Type B pancreatic cell (in vitro differentiated cells): ENCODE results near the gene CDHR3. TPM values are rescaled to one million over a fixed set of nuclear protein-coding genes. Genes with fewer than 3 reads are reported as not detected.

ENCODE experiments used
- DNase-seq: peaks from one replicate; pipeline ENCODE4 v3.0.0; 2021; ENCODE audit warnings: mixed read lengths; ENCODE audit not compliant: unreplicated experiment; ENCODE audit errors: extremely low spot score
- H3K27ac Mint-ChIP-seq: 2 replicates; pipeline ENCODE4 v1.8.0; 2021; ENCODE audit warnings: mild to moderate bottlenecking, mixed read lengths
- H3K27me3 Mint-ChIP-seq: 2 replicates; pipeline ENCODE4 v1.8.0; 2021; ENCODE audit warnings: mixed read lengths
- H3K36me3 Mint-ChIP-seq: 2 replicates; pipeline ENCODE4 v1.8.0; 2021; ENCODE audit warnings: mixed read lengths
- H3K4me1 Mint-ChIP-seq: one replicate; pipeline ENCODE4 v1.8.0; 2021; ENCODE audit warnings: mixed read lengths; ENCODE audit not compliant: unreplicated experiment
- H3K4me3 Mint-ChIP-seq: 2 replicates; pipeline ENCODE4 v1.8.0; 2021; ENCODE audit warnings: mild to moderate bottlenecking, mixed read lengths
- H3K9me3 Mint-ChIP-seq: 2 replicates; pipeline ENCODE4 v1.8.0; 2021; ENCODE audit warnings: mixed read lengths
- CTCF ChIP-seq: fragments of 200-600 bp; sonication (generic); conservative IDR thresholded peaks from 2 replicates; pipeline ENCODE4 v1.5.0; 2021; ENCODE audit warnings: antibody characterized with exemption, mild to moderate bottlenecking
- total RNA-seq: library from RNA; stranded (reverse); gene quantifications from 2 replicates; pipeline ENCODE4 v1.2.1, GENCODE V29; 2021; ENCODE audit warnings: low replicate concordance

Gene CDHR3
- total RNA-seq, 1 donor from 2014 or later: 5.6 TPM

DNA sequence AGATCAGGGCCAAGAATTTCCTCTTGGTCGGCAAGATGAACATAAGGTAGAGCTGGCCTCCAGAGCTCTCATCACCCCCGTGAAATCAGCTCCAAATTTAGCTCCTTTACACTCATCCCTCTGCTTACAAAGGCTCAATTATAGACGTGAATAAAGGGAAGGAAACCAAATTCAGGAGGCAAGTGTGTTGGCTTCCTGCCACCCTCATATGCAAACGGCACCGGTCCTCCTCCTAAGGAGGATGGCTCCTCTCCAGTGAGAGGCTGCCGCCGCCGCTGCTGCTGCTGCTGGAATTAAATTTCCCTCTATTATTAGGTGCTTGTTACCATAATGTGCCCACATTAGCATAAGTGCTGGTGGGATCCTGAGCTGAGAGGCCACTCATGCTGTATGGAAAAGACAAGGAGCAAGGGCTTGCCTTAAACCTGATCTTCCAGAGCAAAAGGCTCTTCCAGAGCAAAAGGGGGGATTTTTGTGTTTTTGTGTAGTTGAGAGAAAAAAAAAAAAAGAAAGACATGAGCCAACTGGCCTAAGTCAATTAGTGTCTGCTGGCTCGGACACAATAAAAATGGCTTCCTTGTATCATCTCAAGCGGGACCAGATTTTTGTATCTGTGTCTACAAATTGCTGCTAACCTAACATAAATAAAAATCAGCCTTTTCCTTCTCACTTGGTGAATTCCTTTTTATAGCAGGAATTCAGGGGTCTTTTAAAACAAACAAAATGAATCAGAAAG is 68.4 kb downstream of the CDHR3 start:
- Mint-ChIP-seq H3K36me3 (no peaks in the 10 kb centered on the region), H3K4me3 (no peak overlapping the region), H3K9me3 (no peaks in the 10 kb centered on the region), H3K27ac (no peak overlapping the region), H3K4me1 (peaks cover 11% of the 10 kb centered on the region), H3K27me3 (peaks cover 7% of the 10 kb centered on the region)
- DNase-seq: no peak
- TF ChIP-seq CTCF: no peak

DNA sequence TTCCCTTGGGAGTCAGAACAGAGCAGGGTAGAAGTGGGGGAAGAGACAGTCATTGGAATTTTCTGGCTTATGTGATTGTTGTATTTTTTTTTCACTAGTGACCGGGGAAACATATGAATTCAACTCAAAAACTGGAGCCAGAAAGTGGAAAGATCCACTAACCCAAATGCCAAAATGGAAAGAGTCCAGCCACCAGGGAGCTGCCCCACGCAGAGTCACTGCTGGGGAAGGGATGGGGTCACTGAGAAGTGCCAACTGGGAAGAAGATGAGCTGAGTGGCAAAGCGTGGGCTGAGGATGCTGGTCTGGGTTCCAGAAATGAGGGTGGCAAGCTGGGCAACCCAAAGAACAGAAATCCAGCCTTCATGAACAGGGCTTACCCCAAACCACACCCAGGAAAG is 69.2 kb downstream of the CDHR3 start:
- Mint-ChIP-seq H3K4me3 (no peak overlapping the region), H3K9me3 (no peaks in the 10 kb centered on the region), H3K27ac (no peak overlapping the region), H3K36me3 (no peaks in the 10 kb centered on the region), H3K27me3 (peaks cover 7% of the 10 kb centered on the region), H3K4me1 (peaks cover 11% of the 10 kb centered on the region)
- TF ChIP-seq CTCF: no peak
- no peak for DNase-seq

GRCh38 chr7:106033735-106034134 is 70.7 kb downstream of the CDHR3 start:
- DNase-seq: no peak
- Mint-ChIP-seq H3K36me3 (no peaks in the 10 kb centered on the region), H3K4me3 (no peak overlapping the region), H3K27ac (no peak overlapping the region), H3K9me3 (no peaks in the 10 kb centered on the region), H3K4me1 (peaks cover 11% of the 10 kb centered on the region), H3K27me3 (peaks cover 7% of the 10 kb centered on the region)
- TF ChIP-seq CTCF: no peak

DNA sequence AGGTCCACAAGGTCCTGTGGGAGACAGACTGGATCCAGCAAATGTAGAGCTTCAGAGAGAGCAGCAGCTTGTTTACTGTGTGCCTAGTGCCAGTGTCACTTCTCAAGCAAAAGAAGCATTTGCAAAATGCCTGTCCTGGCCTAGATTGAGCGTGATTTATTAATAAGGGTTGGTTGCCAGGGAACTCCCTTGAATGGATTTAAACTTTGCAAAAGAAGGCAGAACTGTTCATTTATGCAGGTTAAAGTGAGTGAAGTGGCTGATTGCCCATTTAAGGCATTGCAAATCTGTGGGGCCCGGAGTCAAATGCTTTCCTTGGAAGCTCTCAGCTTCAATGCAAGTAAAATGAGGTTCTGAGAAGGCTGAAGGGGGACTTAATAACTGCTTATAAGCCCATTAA is 71.3 kb downstream of the CDHR3 start:
- Mint-ChIP-seq H3K4me1 (peaks cover 11% of the 10 kb centered on the region), H3K27ac (no peak overlapping the region), H3K9me3 (no peaks in the 10 kb centered on the region), H3K36me3 (no peaks in the 10 kb centered on the region), H3K27me3 (peaks cover 7% of the 10 kb centered on the region), H3K4me3 (no peak overlapping the region)
- no peak for TF ChIP-seq CTCF
- no peak for DNase-seq

DNA sequence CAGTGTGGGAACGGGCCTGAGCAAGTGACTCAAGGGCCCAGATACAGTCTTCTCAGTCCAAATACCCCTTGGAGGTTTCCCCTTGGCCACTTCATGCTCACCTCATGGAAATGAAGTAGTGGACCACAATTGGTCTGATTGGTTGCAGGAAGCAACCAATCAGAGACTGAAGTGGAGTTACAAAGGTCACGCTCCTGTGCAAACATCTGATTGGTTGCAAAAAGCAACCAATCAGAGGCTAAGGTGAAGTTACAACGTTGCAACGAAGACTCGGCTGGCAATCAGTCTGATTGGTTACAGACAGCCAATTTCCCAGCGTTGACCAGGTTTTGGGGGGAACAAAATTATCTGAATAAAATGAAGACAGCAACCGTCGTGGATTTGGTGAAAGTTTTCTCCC is 72.5 kb downstream of the CDHR3 start:
- no peak overlapping the region for H3K27ac Mint-ChIP-seq
- no peaks in the 10 kb centered on the region for H3K9me3 Mint-ChIP-seq
- DNase-seq: no peak
- no peaks in the 10 kb centered on the region for H3K36me3 Mint-ChIP-seq
- H3K4me1 Mint-ChIP-seq: peaks cover 11% of the 10 kb centered on the region
- no peak overlapping the region for H3K4me3 Mint-ChIP-seq
- no peak for TF ChIP-seq CTCF
- H3K27me3 Mint-ChIP-seq: peaks cover 7% of the 10 kb centered on the region
